Measurements from ENCODE around the gene SREBF1.

DNA sequence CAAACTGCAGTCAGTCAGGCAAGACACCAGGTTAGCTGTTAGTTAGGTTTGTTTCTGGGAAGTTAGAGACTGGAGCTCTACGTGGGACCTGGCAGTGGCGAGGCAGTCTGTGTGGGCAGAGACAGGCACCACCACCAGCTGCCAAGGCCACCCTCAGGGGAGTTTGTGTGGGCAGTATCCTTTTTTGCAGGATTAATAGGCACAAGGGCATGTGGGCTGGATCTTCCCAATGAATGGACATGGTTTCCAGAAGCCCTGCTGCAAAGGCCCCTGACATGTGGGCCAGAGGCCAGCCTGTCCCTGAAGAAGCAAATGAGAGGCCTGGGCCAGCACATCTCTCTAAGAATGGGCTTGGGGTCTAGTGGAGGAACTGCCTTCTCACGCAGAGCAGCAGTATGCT, 19.2 kb upstream of the SREBF1 start:
- TF ChIP-seq POLR2A (IDR thresholded peaks at IDR 0.05; ENCODE audit: borderline replicate concordance, extremely low read depth, insufficient read depth, insufficient read length) (no peak), EZH2 (IDR thresholded peaks at IDR 0.05) (no peak), POLR2AphosphoS5 (IDR thresholded peaks at IDR 0.05; ENCODE audit: low read depth, low read length) (no peak), JUND (IDR thresholded peaks at IDR 0.05) (no peak), RAD21 (IDR thresholded peaks at IDR 0.05; ENCODE audit: low read depth) (no peak), EZH2phosphoT487 (IDR thresholded peaks at IDR 0.05; ENCODE audit: borderline replicate concordance) (no peak), SP1 (IDR thresholded peaks at IDR 0.05; ENCODE audit: low read depth) (no peak), YY1 (IDR thresholded peaks at IDR 0.05; ENCODE audit: extremely low read depth, insufficient replicate concordance, low read depth, low read length) (no peak), EGR1 (IDR thresholded peaks at IDR 0.05; ENCODE audit: low read depth) (no peak)
- TF ChIP-seq, protein P1, sequence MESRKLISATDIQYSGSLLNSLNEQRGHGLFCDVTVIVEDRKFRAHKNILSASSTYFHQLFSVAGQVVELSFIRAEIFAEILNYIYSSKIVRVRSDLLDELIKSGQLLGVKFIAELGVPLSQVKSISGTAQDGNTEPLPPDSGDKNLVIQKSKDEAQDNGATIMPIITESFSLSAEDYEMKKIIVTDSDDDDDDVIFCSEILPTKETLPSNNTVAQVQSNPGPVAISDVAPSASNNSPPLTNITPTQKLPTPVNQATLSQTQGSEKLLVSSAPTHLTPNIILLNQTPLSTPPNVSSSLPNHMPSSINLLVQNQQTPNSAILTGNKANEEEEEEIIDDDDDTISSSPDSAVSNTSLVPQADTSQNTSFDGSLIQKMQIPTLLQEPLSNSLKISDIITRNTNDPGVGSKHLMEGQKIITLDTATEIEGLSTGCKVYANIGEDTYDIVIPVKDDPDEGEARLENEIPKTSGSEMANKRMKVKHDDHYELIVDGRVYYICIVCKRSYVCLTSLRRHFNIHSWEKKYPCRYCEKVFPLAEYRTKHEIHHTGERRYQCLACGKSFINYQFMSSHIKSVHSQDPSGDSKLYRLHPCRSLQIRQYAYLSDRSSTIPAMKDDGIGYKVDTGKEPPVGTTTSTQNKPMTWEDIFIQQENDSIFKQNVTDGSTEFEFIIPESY (IDR thresholded peaks at IDR 0.05; ENCODE audit: extremely low read depth, insufficient replicate concordance, low read length): no peak
- TF ChIP-seq, protein P2, sequence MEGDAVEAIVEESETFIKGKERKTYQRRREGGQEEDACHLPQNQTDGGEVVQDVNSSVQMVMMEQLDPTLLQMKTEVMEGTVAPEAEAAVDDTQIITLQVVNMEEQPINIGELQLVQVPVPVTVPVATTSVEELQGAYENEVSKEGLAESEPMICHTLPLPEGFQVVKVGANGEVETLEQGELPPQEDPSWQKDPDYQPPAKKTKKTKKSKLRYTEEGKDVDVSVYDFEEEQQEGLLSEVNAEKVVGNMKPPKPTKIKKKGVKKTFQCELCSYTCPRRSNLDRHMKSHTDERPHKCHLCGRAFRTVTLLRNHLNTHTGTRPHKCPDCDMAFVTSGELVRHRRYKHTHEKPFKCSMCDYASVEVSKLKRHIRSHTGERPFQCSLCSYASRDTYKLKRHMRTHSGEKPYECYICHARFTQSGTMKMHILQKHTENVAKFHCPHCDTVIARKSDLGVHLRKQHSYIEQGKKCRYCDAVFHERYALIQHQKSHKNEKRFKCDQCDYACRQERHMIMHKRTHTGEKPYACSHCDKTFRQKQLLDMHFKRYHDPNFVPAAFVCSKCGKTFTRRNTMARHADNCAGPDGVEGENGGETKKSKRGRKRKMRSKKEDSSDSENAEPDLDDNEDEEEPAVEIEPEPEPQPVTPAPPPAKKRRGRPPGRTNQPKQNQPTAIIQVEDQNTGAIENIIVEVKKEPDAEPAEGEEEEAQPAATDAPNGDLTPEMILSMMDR (IDR thresholded peaks at IDR 0.05 in 2 of 3, conservative IDR thresholded peaks at IDR 0.05 in 1 of 3; ENCODE audit: borderline replicate concordance in 1 of 3, insufficient read depth in 1 of 3, low read depth in 2 of 3, low read length in 2 of 3): no peak
- TF ChIP-seq, protein P3, sequence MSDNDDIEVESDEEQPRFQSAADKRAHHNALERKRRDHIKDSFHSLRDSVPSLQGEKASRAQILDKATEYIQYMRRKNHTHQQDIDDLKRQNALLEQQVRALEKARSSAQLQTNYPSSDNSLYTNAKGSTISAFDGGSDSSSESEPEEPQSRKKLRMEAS (IDR thresholded peaks at IDR 0.05): no peak

Data from HCT116 (cell line).